GM18861 (cell line): ENCODE measurements around the gene XYLT2.

Source experiments
- ATAC-seq: cut with Tn5 transposase; IDR thresholded peaks from one replicate; pipeline ENCODE4 v1.9.1; 2021; ENCODE audit not compliant: unreplicated experiment

Gene XYLT2

GRCh38 chr17:50348522-50349242 lies 2.8 kb downstream of the XYLT2 start:
- ATAC-seq: no peak

GRCh38 chr17:50349243-50349600 lies 3.3 kb downstream of the XYLT2 start:
- no peak for ATAC-seq

- no peak for ATAC-seq
Measured at GRCh38 chr17:50350733-50351132, 4.8 kb downstream of the XYLT2 start.

GRCh38 chr17:50352072-50352692 lies 6.3 kb downstream of the XYLT2 start:
- no peak for ATAC-seq

- ATAC-seq: no peak
Measured at GRCh38 chr17:50352693-50353599, 7.0 kb downstream of the XYLT2 start.

- no peak for ATAC-seq
Measured at GRCh38 chr17:50353600-50354195, 7.8 kb downstream of the XYLT2 start.

GRCh38 chr17:50354198-50354597 lies 8.3 kb downstream of the XYLT2 start:
- ATAC-seq: no peak

- ATAC-seq: no peak
Measured at GRCh38 chr17:50354776-50355175, 8.8 kb downstream of the XYLT2 start.

GRCh38 chr17:50355336-50355700 lies 9.4 kb downstream of the XYLT2 start:
- no peak for ATAC-seq

- no peak for ATAC-seq
Measured at GRCh38 chr17:50355701-50356341, 9.9 kb downstream of the XYLT2 start.

GRCh38 chr17:50356418-50356817 lies 10.5 kb downstream of the XYLT2 start:
- no peak for ATAC-seq

GRCh38 chr17:50356892-50357510 lies 11.1 kb downstream of the XYLT2 start:
- ATAC-seq: no peak

- no peak for ATAC-seq
Measured at GRCh38 chr17:50358177-50358576, 12.3 kb downstream of the XYLT2 start.

- no peak for ATAC-seq
Measured at GRCh38 chr17:50359005-50359699, 13.2 kb downstream of the XYLT2 start.

- ATAC-seq: no peak
Measured at GRCh38 chr17:50359998-50360461, 14.1 kb downstream of the XYLT2 start.

GRCh38 chr17:50360486-50361115 lies 14.7 kb downstream of the XYLT2 start:
- no peak for ATAC-seq

- no peak for ATAC-seq
Measured at GRCh38 chr17:50361561-50362480, 15.9 kb downstream of the XYLT2 start.

GRCh38 chr17:50362661-50363060 lies 16.7 kb downstream of the XYLT2 start:
- no peak for ATAC-seq
